Measurements from ENCODE around the gene AGPAT4.

DNA sequence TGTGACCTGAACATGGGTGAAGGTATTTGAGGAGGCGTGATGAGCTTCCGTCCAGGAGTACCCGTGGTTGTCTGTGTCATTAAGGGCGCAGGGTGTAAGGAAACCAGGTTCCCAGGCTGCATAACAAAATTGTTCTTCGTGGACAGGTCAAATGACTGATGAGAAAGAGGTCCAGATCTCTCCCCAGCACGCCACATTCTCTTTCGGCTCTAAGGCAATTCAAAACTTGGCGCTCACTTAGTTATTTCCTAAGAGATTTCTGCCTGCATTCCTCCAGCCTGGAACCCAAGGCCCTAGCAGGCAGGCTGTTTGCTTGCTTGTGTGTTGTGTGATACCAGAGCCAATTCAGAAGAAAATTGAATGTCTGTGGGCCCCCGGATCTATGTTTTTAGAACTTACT is 139.9 kb downstream of the AGPAT4 start:
- TF ChIP-seq EZH2 (IDR thresholded peaks at IDR 0.05; ENCODE audit: insufficient read depth, poor library complexity, severe bottlenecking), result no peak
- TF ChIP-seq EZH2phosphoT487 (IDR thresholded peaks at IDR 0.05; ENCODE audit: insufficient read depth, low read depth), result no peak

Data from GM23248 (cell line).